ENCODE measurements around the gene KPNA6. TPM values are rescaled to one million over a fixed set of nuclear protein-coding genes. Genes with fewer than 3 reads are reported as not detected.
A peak's percentile ranks its signal among the peaks of the same experiment; 100 is the strongest.

The KPNA6 gene
- total RNA-seq, 1 experiment from 2014 or later: 116 TPM

DNA sequence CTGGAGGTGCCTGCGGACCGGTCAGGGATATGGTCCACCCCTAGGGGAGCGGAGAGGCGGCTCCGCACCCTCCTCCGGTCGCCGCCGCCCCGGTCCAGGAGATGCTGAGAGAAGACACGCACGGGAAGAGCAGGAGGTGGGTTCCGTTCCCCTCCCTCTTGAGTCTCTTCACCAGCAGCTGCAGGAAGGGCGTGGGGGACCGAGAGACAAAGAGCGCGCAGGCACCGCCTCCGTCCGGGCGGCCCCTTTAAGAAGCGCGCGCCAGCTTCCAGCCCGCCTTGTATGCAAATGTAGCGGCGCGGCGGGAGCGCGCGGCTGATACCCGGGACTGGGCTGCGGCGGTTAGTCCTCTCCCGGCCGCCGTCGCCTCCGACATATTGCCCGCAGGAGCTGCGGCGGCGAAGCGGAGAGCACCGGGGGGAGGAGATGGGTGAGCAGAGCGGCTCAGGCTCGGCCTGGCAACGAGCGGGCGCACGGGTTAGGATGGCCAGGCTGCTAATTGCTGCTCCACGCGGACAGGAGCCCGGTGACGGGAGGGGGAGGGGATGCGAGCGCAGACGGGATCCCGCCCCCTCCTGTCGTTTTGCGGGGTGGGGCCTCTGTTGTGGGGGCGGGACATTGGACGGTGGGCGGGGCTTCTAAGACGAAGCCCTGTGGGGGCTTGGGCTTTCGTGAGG, 35.1 kb upstream of the KPNA6 start, which contains the start of gene TMEM39B:
TMEM39B (plus strand) TSS at position 318 of the 677 bp plus-strand sequence; CDS start at position 427, 109 bp downstream.
- H3K27ac ChIP-seq (ENCODE audit: low read length): peak within 1 kb of the TSS; percentile 93

DNA sequence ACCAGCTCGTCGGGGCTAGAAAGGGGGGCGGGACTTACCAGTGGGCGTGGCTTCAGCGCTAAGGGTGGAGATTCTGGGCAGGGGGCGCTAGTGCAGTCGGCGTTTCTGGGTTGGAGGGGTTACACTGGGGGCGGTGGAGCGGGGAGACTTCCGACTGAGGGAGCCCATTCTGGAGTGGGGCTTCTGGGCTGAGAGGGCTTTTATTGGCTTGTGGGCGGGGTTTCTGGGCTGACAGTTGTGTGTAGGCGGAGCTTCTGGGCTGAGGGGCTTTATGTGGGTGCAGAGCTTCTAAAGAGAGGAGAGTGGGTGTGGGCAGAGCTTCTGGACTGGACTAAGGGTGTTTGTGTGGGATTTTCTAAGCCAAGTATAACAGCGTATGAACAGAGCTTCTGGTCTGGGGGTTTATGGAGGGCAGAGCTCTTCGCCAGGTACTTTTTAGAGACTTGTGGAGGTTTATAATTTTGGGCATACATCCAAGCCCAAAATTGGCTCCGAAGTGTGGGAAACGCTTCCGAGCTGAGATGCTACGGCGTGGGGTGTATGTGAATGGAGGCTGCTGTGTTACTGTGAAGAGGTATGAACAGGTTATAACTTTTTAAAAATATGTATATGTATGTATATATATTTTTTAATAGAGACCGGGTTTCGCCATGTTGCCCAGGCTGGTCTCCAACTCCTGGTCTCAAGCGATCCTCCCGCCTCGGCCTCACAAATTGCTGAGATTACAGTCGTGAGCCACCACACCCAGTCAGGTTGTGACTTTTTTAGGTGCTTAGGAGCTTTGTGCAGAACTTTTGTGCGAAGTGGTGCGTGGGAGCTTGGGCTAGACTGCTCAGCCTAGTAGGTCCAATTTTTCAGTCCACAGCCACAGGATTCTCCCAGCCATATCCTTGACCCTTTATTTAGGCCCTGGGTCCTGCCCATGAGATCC, 34.3 kb upstream of the KPNA6 start:
- Histone ChIP-seq H3K9me3 (ENCODE audit: control insufficient read depth, insufficient read depth, low read depth, low read length) (no peaks in the 10 kb centered on the region), H3K4me1 (ENCODE audit: control insufficient read depth, insufficient read depth, low read length) (peaks cover 14% of the 10 kb centered on the region), H3K27me3 (ENCODE audit: control insufficient read depth, insufficient read depth, low read length) (no peaks in the 10 kb centered on the region), H3K4me3 (ENCODE audit: low read depth in 2 of 2, low read length in 2 of 2) (peak overlapping the region; percentile 65 to 84), H3K36me3 (ENCODE audit: control insufficient read depth, insufficient read depth, low read length) (peaks cover 8% of the 10 kb centered on the region), H3K27ac (ENCODE audit: low read length) (peak overlapping the region; percentile 93)
- CTCF ChIA-PET: interaction anchor here (0.5 to 1.1 kb wide), 6 partner anchors 10 to 428 kb away, joined by 3 to 19 read pairs (median 4); partner anchors contain the start of gene KPNA6
- POLR2A ChIA-PET: interaction anchor here (0.5 to 1.0 kb wide), 3 partner anchors 10 to 139 kb away, joined by 3 to 5 read pairs (median 4); no protein-coding TSS in a partner anchor
- ATAC-seq: peak; percentile 34
- DNase-seq (ENCODE audit: low read depth, low spot score): no peak
- TSS peak; percentile 75 for BruUV-seq (replicated peaks)
- no peak for TF ChIP-seq TCF7L2 (IDR thresholded peaks at IDR 0.05; ENCODE audit: low read depth, low read length)
- no peak for TF ChIP-seq POLR2AphosphoS5 (IDR thresholded peaks at IDR 0.05; ENCODE audit: low read depth, low read length)
- TF ChIP-seq, protein P1, sequence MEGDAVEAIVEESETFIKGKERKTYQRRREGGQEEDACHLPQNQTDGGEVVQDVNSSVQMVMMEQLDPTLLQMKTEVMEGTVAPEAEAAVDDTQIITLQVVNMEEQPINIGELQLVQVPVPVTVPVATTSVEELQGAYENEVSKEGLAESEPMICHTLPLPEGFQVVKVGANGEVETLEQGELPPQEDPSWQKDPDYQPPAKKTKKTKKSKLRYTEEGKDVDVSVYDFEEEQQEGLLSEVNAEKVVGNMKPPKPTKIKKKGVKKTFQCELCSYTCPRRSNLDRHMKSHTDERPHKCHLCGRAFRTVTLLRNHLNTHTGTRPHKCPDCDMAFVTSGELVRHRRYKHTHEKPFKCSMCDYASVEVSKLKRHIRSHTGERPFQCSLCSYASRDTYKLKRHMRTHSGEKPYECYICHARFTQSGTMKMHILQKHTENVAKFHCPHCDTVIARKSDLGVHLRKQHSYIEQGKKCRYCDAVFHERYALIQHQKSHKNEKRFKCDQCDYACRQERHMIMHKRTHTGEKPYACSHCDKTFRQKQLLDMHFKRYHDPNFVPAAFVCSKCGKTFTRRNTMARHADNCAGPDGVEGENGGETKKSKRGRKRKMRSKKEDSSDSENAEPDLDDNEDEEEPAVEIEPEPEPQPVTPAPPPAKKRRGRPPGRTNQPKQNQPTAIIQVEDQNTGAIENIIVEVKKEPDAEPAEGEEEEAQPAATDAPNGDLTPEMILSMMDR (IDR thresholded peaks at IDR 0.05): no peak
- TF ChIP-seq, protein P2, sequence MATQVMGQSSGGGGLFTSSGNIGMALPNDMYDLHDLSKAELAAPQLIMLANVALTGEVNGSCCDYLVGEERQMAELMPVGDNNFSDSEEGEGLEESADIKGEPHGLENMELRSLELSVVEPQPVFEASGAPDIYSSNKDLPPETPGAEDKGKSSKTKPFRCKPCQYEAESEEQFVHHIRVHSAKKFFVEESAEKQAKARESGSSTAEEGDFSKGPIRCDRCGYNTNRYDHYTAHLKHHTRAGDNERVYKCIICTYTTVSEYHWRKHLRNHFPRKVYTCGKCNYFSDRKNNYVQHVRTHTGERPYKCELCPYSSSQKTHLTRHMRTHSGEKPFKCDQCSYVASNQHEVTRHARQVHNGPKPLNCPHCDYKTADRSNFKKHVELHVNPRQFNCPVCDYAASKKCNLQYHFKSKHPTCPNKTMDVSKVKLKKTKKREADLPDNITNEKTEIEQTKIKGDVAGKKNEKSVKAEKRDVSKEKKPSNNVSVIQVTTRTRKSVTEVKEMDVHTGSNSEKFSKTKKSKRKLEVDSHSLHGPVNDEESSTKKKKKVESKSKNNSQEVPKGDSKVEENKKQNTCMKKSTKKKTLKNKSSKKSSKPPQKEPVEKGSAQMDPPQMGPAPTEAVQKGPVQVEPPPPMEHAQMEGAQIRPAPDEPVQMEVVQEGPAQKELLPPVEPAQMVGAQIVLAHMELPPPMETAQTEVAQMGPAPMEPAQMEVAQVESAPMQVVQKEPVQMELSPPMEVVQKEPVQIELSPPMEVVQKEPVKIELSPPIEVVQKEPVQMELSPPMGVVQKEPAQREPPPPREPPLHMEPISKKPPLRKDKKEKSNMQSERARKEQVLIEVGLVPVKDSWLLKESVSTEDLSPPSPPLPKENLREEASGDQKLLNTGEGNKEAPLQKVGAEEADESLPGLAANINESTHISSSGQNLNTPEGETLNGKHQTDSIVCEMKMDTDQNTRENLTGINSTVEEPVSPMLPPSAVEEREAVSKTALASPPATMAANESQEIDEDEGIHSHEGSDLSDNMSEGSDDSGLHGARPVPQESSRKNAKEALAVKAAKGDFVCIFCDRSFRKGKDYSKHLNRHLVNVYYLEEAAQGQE (IDR thresholded peaks at IDR 0.05; ENCODE audit: insufficient read depth in 1 of 2, low read depth in 2 of 2, low read length in 1 of 2): no peak
- no peak for TF ChIP-seq SIN3A (IDR thresholded peaks at IDR 0.05; ENCODE audit: borderline replicate concordance, insufficient read depth, low read depth, low read length)
- in situ Hi-C loops (cut with HindIII; ENCODE audit: low pct_unique_long_range_greater_than_20kb, low sequenced_read_pairs): no loop called here
- intact Hi-C loops (cut with micrococcal nuclease; ENCODE audit: unreplicated experiment): no loop called here

More for the DNA sequence above, 35.1 kb upstream of the KPNA6 start, which contains the start of gene TMEM39B:
- H3K27me3 ChIP-seq (ENCODE audit: control insufficient read depth, insufficient read depth, low read length): no peaks in the 10 kb centered on the region
- no peaks in the 10 kb centered on the region for H3K9me3 ChIP-seq (ENCODE audit: control insufficient read depth, insufficient read depth, low read depth, low read length)
- H3K36me3 ChIP-seq (ENCODE audit: control insufficient read depth, insufficient read depth, low read length): peaks cover 8% of the 10 kb centered on the region
- peaks cover 14% of the 10 kb centered on the region for H3K4me1 ChIP-seq (ENCODE audit: control insufficient read depth, insufficient read depth, low read length)
- peak; percentile 95 for ATAC-seq
- CTCF ChIA-PET: interaction anchor here (0.6 to 1.1 kb wide), 4 partner anchors 10 to 428 kb away, joined by 3 to 19 read pairs (median 4); no protein-coding TSS in a partner anchor
- POLR2A ChIA-PET: interaction anchor here (0.5 to 1.0 kb wide), 3 partner anchors 11 to 138 kb away, joined by 3 to 5 read pairs (median 4); no protein-coding TSS in a partner anchor
- TF ChIP-seq POLR2AphosphoS5 (IDR thresholded peaks at IDR 0.05; ENCODE audit: low read depth, low read length) (peak; percentile 86), TCF7L2 (IDR thresholded peaks at IDR 0.05; ENCODE audit: low read depth, low read length) (peak; percentile 84), SIN3A (IDR thresholded peaks at IDR 0.05; ENCODE audit: borderline replicate concordance, insufficient read depth, low read depth, low read length) (peak; percentile 86; the same call in 1 of the 2 replicates)
- TF ChIP-seq, protein P1 (IDR thresholded peaks at IDR 0.05): no peak
- TF ChIP-seq, protein P2 (IDR thresholded peaks at IDR 0.05; ENCODE audit: insufficient read depth in 1 of 2, low read depth in 2 of 2, low read length in 1 of 2): peak in 1 of 2 experiments; percentile 44; a peak in 2 of 4 replicates
- intact Hi-C loops (cut with micrococcal nuclease; ENCODE audit: unreplicated experiment): no loop called here
- BruUV-seq (replicated peaks): no TSS peak
- peak within 1 kb of the TSS; percentile 65 to 84 for H3K4me3 ChIP-seq (ENCODE audit: low read depth in 2 of 2, low read length in 2 of 2)
- DNase-seq (ENCODE audit: low read depth, low spot score): peak; percentile 58
- in situ Hi-C loops (cut with HindIII; ENCODE audit: low pct_unique_long_range_greater_than_20kb, low sequenced_read_pairs): no loop called here

Data from Panc1 (cell line).